Lung microvascular endothelial cell (primary cell): Measurements from ENCODE around the gene ABCC1. TPM values are rescaled to one million over a fixed set of nuclear protein-coding genes. Genes with fewer than 3 reads are reported as not detected.
"Not testable (repeated sequence)": the region's sequence is repeated elsewhere in the genome, so short reads cannot be mapped to it uniquely, and the experiment has no call there.

Experiments used
- DNase-seq, 2 donors: peaks; one replicate each; pipeline versions ENCODE4 v3.0.0 to v3.0.0-alpha.2; 2010; ENCODE audit warnings: low read depth in 2 of 2
- total RNA-seq: library from RNA; depleted of rRNA; stranded (reverse); fragments of >200 nt; gene quantifications from 2 replicates; pipeline ENCODE4 v1.2.1, GENCODE V29; 2014

The ABCC1 gene
- total RNA-seq: 16.6 and 25.4 TPM in 2 replicates

DNA sequence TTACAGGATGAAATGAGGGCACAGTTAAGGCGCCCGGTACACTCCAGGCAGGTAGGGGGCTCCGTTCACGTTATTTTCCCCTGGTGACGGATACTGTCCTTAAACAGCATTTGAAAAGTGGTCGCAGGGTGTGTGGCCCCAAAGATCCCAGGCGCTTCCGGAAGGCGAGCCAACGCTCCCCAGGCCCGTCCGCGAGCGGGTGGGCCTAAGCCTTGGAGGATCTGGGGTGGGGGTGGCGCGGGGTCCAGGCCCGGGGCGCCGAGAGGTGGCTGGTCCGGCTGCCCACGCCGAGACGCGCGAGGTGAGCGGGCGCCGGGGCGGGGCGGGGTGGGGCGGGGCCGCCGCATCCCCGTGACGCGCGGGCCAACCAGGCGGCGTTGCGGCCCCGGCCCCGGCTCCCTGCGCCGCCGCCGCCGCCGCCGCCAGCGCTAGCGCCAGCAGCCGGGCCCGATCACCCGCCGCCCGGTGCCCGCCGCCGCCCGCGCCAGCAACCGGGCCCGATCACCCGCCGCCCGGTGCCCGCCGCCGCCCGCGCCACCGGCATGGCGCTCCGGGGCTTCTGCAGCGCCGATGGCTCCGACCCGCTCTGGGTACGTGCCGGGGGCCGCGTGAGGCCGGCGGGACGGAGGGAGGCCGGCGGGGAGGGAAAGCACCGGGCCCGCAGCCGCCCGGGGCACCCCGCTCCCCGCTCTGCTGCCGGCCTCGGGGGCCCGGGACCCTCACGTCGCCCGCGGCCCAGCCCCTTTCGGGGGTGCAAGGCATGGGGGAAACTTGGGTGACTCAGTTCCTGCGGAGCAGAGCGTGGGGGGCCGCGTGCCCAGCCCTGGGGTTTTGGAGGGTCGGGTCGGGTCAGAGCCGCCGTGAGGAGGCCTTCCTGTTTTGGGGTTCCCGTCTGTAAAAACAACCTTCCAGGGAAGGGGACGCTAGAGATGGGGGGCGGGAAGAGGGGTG, at the start of gene ABCC1:
Gene ABCC1 (plus strand): TSS at position 407 of the 951 bp plus-strand sequence. CDS start 136 bp downstream, at position 543.
- DNase-seq: peak; percentile 45 to 62

DNA sequence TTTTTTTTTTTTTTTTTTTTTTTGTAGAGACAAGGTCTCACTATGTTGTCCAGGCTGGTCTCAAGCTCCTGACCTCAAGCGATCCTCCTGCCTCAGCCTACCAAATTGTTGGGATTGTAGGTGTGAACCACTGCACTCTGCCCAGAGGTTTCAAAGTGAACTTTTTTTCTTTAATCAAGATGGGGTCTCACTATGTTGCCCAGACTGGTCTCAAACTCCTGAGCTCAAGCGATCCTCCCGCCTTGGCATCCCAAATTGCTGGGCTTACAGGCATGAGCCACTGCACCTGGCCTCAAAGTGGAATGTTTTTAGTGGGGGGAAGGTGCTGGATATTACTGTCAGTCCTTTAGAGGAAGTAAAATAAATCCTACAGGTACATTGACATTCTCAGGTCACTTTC, 49.1 kb upstream of the ABCC1 start:
- DNase-seq: no peak

DNA sequence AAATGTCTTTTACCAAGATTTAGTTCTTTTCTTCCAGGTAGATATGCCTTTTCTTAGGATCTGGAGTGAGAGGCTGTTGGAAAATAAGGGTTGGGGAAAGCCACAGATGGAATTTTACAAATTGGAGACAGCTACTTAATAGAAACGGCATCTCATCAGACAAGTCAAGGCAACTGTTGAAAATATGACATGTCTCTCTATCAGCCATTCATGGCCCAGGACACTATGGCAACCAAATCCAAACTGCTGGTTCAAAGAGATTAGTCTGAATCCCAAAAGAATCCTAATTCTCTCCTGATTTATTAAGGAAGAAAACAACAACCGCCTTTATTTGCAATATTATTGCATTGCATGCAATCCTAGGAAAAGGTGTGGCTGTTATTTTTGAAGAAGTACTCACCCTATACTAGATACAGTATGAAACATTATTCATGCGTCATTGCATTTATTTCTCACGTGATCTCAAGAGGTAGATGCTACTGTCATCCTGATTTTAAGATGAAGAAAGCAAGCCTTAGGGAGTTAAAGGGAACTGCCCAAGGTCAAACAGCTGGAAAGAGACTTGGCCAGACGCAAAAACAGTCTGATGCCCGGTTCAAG, 48.4 kb upstream of the ABCC1 start:
- DNase-seq: no peak

DNA sequence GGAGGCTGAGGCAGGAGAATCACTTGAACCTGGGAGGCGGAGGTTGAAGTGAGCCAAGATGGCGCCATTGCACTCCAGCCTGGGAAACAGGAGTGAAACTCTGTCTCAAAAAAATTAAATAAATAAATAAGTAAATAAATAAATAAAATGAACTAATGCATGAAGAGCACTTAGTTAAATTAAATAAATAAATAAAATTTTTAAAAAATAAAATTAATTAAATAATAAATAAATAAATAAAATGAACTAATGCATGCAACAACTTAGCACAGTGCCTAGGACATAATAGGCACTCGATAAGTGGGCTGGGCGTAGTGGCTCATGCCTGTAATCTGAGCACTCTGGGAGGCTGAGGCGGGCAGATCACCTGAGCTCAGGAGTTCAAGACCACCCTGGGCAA, 45.5 kb upstream of the ABCC1 start:
- no peak for DNase-seq

DNA sequence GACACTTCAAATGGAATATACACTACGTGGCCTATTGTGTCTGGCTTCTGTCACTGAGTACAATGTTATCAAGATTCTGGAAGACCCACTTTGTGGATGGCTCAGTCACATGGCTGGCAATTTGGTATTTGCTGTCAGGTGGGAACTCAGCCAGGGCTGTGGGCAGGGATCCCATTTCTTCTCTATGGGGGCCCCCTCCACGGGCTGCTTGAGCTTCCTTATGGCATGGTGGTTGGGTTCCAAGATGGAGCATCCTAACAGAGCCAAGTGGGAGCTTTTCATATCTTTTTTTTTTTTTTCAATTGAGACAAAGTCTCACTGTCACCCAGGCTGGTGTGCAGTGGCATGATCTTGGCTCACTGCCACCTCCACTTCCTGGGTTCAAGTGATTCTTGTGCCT, 43.0 kb upstream of the ABCC1 start:
- no peak for DNase-seq

DNA sequence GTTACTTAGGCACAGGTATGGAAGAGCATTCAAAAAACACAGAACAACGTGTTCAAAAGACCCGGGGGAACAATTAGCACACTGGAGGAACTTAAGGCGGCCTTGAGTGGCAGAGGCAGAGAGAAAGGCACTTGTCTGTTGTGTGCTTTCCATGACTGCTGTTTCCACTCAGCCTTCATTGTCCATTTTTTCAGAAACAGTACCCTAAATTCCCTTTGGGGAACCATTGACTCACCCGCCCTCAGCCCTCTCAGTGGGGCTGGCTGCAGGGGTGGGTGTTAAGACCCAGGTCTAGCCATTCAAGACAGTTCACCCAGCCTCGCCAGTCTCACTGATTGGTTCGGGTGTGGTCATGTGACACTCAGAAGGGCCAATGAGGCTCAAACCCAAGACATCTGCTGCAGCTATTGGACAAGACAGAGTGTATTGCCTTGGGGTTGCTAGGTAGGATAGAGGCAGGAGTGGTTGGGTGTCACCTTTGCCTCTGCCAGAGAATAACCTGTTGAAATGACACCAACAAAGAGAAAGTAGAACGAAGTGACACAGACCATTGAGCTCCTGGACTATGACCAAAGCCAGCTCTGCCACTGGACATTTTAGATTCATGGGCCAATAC, 41.4 kb upstream of the ABCC1 start:
- peak; percentile 34 to 43 for DNase-seq

DNA sequence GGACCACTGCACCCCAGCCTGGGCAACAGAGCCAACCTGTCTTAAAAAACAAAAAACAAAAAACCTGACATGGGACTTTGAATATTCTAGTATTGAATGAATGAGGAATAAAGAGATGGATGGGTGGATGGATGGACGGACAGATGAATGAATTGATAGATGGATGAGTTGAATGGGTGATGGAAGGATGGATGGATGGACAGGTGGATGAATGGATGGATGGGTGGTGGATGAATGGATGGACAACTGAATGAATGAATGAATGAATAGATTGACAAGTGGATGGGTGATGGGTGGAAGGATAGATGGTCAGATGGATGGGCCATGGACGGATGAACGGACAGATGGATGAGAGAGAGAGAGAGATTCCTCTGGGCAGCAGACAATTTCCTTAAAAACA, 38.2 kb upstream of the ABCC1 start:
- no peak for DNase-seq

DNA sequence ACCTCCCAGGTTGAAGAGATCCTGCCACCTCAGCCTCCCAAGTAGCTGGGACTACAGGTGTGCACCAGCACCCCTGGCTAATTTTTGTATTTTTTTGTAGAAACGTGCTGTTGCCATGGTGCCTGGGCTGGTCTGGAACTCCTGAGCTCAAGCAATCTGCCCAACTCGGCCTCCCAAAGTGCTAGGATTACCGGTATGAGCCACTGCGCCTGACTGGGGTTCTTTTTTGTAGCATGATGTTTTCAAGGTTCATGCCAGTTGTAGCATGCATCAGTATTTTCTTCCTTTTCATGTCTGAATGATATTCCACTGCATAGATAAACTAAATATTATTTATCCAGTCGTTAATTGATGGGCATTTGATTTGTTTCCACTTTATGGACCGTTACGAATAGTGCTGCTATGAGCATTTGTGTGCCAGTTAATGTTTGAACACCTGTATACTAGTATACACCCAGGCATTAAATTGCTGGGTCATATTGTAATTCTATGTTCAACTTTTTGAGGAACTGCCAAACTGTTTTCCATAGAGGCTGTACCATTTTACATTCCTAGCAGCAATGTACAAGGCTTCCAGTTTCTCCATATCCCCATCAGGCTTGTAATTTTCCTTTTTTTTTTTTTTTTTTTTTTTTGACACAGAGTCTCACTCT, 36.2 kb upstream of the ABCC1 start:
- no peak for DNase-seq

DNA sequence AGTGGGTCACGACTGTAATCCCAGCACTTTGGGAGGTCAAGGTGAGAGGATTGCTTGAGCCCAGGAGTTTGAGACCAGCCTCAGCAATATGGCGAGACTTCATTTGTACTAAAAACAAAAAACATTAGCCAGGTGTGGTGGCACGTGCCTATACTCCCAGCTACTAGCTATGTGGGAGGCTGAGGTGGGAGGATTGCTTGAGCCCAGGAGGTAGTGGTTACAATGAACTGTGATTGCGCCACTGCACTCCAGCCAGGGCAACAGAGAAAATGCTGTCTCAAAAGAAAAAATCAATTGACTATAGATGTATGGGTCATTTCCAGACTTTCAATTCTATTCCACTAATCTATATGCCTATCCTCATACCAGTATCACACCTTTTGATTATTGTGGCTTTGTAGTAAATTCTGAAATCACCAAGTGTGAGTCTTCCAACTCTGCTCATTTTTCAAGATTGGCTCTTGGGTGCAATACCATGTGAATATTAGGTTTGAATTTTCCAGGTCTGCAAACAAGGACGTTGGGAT, 33.8 kb upstream of the ABCC1 start:
- DNase-seq: no peak

DNA sequence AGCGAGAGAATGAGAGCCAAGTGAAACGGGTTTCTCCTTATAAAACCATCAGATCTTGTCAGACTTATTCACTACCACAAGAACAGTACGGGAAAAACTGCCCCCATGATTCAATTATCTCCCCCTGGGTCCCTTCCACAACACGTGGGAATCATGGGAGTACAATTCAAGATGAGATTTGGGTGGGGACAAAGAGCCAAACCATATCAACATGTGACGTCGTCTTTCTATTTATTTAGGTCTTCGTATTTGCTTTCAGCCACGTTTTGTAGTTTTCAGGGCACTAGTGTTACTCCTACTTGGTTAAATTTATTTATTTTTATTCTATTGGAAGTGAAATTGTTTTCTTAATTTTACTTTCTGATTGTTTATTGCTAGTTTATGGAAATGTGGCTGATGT, 33.1 kb upstream of the ABCC1 start:
- DNase-seq: no peak

DNA sequence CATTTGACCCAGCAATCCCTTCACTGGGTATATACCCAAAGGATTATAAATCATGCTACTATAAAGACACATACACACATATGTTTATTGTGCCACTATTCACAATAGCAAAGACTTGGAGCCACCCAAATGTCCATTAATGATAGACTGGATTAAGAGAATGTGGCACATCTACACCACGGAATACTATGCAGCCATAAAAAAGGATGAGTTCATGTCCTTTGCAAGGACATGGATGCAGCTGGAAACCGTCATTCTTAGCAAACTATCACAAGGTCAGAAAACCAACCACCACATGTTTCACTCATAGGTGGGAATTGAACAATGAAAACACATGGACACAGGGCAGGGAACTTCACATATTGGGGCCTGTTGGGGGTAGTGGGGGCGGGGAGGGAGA, 31.1 kb upstream of the ABCC1 start:
- not testable (repeated sequence) for DNase-seq

DNA sequence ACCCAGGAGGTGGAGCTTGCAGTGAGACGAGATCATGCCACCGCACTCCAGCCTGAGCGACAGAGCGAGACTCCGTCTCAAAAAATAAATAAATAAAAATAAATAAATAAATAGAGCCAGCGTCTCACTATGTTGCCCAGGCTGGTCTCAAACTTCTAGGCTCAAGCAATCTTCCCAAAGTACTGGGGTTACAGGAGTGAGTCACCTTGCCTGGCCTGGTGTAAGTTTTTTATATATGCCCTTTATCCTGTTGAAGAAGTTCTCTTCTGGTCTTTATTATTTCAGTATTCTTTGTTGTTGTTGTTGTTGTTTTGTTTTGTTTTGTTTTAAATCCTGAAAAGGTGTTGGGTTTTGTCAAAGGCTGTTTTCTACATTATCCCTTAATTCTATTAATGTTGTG, 30.1 kb upstream of the ABCC1 start:
- no peak for DNase-seq

DNA sequence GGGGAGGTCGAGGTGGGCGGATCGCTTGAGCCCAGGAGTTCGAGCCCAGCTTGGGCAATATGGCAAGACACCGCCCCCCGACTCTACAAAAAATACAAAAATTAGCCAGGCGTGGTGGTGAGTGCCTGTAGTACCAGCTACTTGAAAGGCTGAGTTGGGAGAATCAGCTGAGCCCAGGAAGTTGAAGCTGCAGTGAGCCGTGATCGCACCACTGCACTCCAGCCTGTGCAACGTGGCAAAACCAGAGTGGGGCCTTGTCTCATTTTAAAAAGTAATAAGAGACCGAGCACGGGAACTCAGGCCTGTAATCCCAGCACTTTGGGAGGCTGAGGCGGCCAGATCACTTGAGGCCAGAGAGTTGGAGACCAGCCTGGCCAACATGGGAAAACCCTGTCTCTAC, 24.4 kb upstream of the ABCC1 start:
- no peak for DNase-seq

DNA sequence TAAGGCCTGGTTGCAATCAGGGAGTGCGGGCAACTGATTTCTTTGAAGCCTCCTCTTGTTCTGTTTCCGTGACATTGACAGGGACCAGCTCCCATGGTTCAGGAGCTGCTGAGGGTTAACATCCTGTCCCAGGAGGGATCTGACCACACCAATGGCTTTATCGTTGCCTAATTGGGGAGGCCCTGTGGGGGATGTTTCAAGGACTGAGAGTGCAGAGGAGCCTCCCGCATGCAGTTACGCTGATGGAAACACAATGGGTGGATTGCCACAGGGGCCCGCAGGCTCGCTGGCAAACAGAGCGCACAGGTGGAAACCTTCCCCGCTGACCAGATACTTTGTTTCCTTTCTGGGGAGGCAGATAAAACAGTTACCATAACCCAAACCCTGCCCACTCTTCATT, 23.8 kb upstream of the ABCC1 start:
- no peak for DNase-seq

DNA sequence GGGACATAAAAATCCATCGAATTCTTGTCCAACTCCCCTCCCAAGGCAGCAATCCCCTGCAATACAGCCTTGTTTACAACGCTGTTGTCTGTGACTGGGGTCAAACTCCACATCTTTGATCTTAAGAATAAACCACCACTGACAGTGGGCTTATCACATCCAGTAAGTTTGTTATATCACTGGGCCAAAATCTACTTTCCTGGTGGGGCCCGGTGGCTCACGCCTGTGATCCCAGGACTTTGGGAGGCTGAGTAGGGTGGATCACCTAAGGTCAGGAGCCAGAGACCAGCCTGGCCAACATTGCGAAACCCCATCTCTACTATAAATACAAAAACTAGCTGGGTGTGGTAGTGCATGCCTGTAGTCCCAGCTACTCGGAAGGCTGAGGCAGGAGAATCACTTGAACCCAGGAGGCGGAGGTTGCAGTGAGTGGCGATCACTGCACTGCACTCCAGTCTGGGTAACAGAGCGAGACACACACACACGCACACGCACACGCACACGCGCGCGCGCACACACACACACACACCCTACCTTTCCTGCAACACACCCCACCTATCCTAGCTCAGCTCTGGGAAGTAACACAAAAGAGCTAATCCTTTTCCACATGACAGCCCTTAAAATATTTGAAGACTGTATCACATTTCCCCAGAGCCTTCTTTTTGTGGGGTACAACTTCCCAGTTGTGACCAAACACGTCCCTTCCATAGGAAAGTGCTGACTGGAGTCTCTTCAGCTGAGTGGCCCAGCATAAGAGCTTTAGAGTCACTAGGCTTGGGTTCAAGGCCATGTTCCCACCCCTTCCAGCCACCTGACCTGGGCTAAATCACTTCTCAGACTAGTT, 20.9 kb upstream of the ABCC1 start:
- DNase-seq: no peak

DNA sequence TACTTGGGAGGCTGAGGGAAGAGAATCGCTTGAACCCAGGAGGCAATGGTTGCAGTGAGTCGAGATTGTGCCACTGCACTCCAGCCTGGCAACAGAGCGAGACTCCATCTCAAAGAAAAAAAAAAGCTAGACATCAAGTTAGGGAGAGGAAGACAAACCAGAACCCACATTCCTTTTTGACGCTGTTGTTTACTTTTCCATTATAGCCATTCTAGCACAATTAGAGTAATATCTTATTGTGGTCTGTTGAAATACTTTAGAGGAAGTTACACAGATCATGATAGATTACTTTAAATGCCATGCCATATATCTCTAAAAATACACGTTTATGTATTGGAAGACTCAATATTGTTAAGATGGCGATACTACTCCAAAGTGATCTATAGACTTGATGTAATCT, 16.5 kb upstream of the ABCC1 start:
- no peak for DNase-seq

DNA sequence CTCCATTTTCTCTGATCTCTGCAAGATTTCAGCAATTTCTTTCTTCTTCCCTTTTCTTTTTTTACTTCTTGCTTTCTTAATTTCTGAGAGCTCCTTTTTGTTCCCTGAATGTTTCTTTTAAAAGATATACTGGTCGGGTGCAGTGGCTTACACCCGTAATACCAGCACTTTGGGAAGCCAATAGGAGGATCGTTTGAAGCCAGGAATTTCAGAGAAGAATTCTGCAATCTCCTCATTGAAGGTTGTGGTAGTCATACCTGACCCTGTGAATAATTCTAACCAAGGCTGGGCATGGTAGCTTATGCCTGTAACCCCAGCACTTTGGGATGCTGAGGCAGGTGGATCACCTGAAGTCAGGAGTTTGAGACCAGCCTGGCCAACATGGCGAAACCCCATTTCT, 15.6 kb upstream of the ABCC1 start:
- no peak for DNase-seq

DNA sequence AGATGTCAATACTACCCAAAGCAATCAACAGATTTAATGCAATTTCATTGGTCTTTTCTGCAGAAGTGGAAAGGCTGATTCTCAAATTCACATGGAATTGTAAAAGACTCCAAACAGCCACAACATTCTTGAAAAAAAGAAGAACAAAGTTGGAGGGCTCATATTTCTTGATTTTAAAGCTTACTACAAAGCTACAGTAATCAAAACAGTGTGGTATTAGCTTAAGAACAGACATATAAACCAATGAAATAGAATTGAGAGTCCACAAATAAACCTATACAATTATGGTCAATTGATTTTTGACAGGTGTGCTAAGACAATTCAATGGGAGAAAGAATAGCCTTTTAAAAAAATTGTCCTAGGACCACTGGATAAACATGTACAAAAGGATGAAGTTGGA, 14.4 kb upstream of the ABCC1 start:
- DNase-seq: no peak

DNA sequence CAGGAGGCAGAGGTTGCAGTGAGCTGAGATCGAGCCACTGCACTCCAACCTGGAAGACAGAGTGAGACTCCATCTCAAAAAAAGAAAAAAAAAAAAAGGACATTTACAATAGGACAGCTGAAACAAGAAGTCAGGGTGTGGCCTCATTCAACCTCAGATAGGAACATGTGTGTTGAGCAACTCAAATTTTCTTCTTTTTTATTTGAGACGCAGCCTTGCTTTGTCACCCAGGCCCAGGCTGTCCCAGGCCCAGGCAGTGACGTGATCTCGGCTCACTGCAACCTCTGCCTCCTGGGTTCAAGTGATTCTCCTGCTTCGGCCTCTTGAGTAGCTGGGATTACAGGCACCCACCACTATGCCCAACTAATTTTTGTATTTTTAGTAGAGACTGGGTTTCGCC, 12.6 kb upstream of the ABCC1 start:
- not testable (repeated sequence) for DNase-seq

DNA sequence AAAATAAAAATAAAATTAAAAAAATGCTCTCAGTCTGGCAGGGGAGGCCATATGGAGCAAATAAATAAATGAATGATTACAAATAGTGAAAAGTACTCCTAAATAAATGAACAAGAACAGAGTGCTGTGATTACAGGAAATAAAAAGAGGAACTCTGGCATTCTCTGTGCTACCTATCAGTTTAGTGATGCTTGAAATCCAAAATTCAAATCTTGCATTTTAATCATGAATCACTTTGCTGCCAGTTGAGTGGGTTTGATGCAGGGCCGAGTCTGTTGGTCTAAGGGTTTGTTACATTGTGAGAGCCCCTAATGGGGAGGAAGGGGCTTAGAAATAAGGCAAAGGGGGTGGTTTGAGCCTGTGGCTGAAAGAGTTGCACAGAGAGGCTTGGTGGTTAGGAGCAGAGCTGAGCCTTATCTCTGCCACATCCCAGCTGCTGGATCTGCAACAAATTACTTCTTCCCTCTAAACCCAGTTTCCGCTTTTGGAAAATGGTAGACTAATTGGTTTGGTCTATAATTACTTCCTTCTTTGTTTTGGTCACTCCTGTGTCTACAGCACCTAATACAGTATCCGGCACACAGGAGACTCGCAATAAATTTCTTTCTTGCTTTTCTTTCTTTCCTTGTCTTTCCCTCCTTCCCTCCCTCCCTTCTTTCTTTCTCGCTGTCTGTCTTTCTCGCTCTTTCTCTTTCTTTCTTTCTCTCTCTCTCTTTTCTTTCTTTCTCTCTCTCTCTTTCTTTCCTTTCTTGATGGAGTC, 6.3 kb upstream of the ABCC1 start:
- DNase-seq: no peak
